ENCODE measurements around the gene DDX10.

- TF ChIP-seq, protein P1, sequence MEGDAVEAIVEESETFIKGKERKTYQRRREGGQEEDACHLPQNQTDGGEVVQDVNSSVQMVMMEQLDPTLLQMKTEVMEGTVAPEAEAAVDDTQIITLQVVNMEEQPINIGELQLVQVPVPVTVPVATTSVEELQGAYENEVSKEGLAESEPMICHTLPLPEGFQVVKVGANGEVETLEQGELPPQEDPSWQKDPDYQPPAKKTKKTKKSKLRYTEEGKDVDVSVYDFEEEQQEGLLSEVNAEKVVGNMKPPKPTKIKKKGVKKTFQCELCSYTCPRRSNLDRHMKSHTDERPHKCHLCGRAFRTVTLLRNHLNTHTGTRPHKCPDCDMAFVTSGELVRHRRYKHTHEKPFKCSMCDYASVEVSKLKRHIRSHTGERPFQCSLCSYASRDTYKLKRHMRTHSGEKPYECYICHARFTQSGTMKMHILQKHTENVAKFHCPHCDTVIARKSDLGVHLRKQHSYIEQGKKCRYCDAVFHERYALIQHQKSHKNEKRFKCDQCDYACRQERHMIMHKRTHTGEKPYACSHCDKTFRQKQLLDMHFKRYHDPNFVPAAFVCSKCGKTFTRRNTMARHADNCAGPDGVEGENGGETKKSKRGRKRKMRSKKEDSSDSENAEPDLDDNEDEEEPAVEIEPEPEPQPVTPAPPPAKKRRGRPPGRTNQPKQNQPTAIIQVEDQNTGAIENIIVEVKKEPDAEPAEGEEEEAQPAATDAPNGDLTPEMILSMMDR (IDR thresholded peaks at IDR 0.05; ENCODE audit: insufficient read depth, low read depth, low read length): peak; percentile 61
- no peak for TF ChIP-seq EZH2 (IDR thresholded peaks at IDR 0.05; ENCODE audit: insufficient read depth, low read length)
Observed at GRCh38 chr11:108734956-108735559, 70.2 kb downstream of the DDX10 start.
